Panc1 (cell line): ENCODE results near the gene STAM2. TPM values are rescaled to one million over a fixed set of nuclear protein-coding genes. Genes with fewer than 3 reads are reported as not detected.
"Not testable (repeated sequence)": the region's sequence is repeated elsewhere in the genome, so short reads cannot be mapped to it uniquely, and the experiment has no call there.

Experiments used
- ATAC-seq: fragments of 200-7000 bp; cut with Tn5 transposase; 2 replicates; pipeline ENCODE4 v1.9.1; 2020; ENCODE audit warnings: mild to moderate bottlenecking, moderate library complexity
- BruUV-seq: library from RNA; stranded (reverse); fragments of 400-500 nt; replicated peaks from 2 replicates; lab custom pipeline; 2021; lab: Mats Ljungman, UMichigan
- CTCF ChIA-PET: fragments of 300-600 bp; sonication (Branson Sonifier 250); formaldehyde crosslinking; loops from one replicate; lab custom pipeline; 2022; ENCODE audit warnings: antibody characterized with exemption; lab: Charles Lee
- POLR2A ChIA-PET: fragments of 300-600 bp; sonication (Branson Sonifier 250); formaldehyde crosslinking; loops from one replicate; lab custom pipeline; 2022; ENCODE audit warnings: antibody characterized with exemption; lab: Charles Lee
- DNase-seq: peaks from one replicate; pipeline ENCODE4 v3.0.0-alpha.2; 2010; ENCODE audit warnings: low read depth, low spot score
- H3K27ac ChIP-seq: 2 replicates; pipeline ENCODE4 v1.5.1; 2011; ENCODE audit warnings: mild to moderate bottlenecking, low read length, inconsistent platforms
- H3K27me3 ChIP-seq: fragments of 200-500 bp; sonication (Bioruptor generic); 2 replicates; pipeline ENCODE4 v1.6.0; 2014; ENCODE audit warnings: low read length, inconsistent platforms; ENCODE audit not compliant: control insufficient read depth, insufficient read depth
- H3K36me3 ChIP-seq: fragments of 200-500 bp; sonication (Bioruptor generic); 2 replicates; pipeline ENCODE4 v1.5.1; 2014; ENCODE audit warnings: inconsistent platforms, mild to moderate bottlenecking, low read length, moderate library complexity; ENCODE audit not compliant: control insufficient read depth, insufficient read depth
- H3K4me1 ChIP-seq: 2 replicates; pipeline ENCODE4 v1.5.1; 2011; ENCODE audit warnings: inconsistent platforms, mild to moderate bottlenecking, low read length, moderate library complexity; ENCODE audit not compliant: control insufficient read depth, insufficient read depth
- H3K4me3 ChIP-seq, 2 experiments: 2 replicates each; pipeline ENCODE4 v1.5.1; 2011 to 2012; ENCODE audit warnings: low read depth in 2 of 2, low read length in 2 of 2, mild to moderate bottlenecking in 2 of 2, inconsistent platforms in 1 of 2, moderate library complexity in 1 of 2
- H3K9me3 ChIP-seq: fragments of 200-500 bp; sonication (Bioruptor generic); 2 replicates; pipeline ENCODE4 v1.5.1; 2014; ENCODE audit warnings: low read depth, mild to moderate bottlenecking, inconsistent platforms, low read length, moderate library complexity; ENCODE audit not compliant: control insufficient read depth, insufficient read depth
- POLR2AphosphoS5 ChIP-seq: IDR thresholded peaks from 2 replicates; pipeline ENCODE4 v1.6.1; 2012; ENCODE audit warnings: mild to moderate bottlenecking, low read depth, low read length, moderate library complexity
- SIN3A ChIP-seq: IDR thresholded peaks from 2 replicates; pipeline ENCODE4 v1.6.1; 2012; ENCODE audit warnings: low read depth, mild to moderate bottlenecking, low read length, moderate library complexity, borderline replicate concordance; ENCODE audit not compliant: insufficient read depth
- TCF7L2 ChIP-seq: IDR thresholded peaks from 2 replicates; pipeline ENCODE4 v1.6.1; 2011; ENCODE audit warnings: mild to moderate bottlenecking, low read depth, low read length, inconsistent platforms
- in situ Hi-C: cut with HindIII; loops from 2 replicates; pipeline ENCODE4 v1.10.0; 2016; ENCODE audit warnings: low sequenced_read_pairs, low pct_unique_long_range_greater_than_20kb
- intact Hi-C: fragments of 100-400 bp; cut with micrococcal nuclease; formaldehyde crosslinking; loops from one replicate; pipeline ENCODE4 v1.10.0; 2022; ENCODE audit not compliant: unreplicated experiment
- total RNA-seq: library from RNA; stranded (reverse); gene quantifications from one replicate; pipeline ENCODE4 v1.2.1, GENCODE V29; 2021; ENCODE audit not compliant: unreplicated experiment
- TF ChIP-seq, protein P1 (sequence below), 2 experiments: IDR thresholded peaks; 2 replicates each; pipeline ENCODE4 v1.6.1; 2011 to 2012; ENCODE audit warnings: low read depth in 2 of 2, control low read depth in 1 of 2, low read length in 1 of 2, mild to moderate bottlenecking in 1 of 2, moderate library complexity in 1 of 2; ENCODE audit not compliant: insufficient read depth in 1 of 2
- TF ChIP-seq, protein P2 (sequence below): fragments of 450-650 bp; IDR thresholded peaks from 2 replicates; pipeline ENCODE4 v1.5.1; 2017; ENCODE audit warnings: mild to moderate bottlenecking

STAM2 gene
- total RNA-seq, 1 experiment from 2014 or later = 29.1 TPM

DNA sequence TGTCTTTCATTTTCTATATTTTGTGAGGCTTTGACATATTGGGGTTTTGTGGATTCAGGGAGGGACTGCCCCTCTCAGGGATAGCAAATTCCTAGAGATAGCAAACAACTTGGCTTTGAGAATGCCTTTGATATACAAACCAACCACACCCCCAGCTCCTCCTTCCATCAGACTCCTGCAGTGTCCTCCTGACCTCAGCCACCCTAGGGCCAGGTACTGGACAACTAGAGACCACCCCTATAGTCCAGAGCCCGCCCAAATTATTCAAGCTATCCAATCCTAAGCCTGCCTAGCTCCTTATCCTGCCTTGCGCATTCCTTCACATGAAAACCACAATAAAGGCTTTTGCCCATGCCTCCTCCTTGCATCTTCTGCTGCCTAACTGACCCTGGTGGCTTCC lies 22.9 kb upstream of the STAM2 start:
- ChIA-PET POLR2A (no interaction called here), CTCF (interaction anchor here (0.6 kb wide), 1 partner anchor 382 kb away, joined by 3 read pairs; no protein-coding TSS in a partner anchor)
- DNase-seq = no peak
- in situ Hi-C loops (no loop called here), intact Hi-C loops (no loop called here)
- Histone ChIP-seq H3K27ac (no peak overlapping the region), H3K27me3 (no peaks in the 10 kb centered on the region), H3K36me3 (no peaks in the 10 kb centered on the region), H3K9me3 (no peaks in the 10 kb centered on the region), H3K4me3 (no peak overlapping the region), H3K4me1 (peaks cover 12% of the 10 kb centered on the region)
- TF ChIP-seq, protein P1, sequence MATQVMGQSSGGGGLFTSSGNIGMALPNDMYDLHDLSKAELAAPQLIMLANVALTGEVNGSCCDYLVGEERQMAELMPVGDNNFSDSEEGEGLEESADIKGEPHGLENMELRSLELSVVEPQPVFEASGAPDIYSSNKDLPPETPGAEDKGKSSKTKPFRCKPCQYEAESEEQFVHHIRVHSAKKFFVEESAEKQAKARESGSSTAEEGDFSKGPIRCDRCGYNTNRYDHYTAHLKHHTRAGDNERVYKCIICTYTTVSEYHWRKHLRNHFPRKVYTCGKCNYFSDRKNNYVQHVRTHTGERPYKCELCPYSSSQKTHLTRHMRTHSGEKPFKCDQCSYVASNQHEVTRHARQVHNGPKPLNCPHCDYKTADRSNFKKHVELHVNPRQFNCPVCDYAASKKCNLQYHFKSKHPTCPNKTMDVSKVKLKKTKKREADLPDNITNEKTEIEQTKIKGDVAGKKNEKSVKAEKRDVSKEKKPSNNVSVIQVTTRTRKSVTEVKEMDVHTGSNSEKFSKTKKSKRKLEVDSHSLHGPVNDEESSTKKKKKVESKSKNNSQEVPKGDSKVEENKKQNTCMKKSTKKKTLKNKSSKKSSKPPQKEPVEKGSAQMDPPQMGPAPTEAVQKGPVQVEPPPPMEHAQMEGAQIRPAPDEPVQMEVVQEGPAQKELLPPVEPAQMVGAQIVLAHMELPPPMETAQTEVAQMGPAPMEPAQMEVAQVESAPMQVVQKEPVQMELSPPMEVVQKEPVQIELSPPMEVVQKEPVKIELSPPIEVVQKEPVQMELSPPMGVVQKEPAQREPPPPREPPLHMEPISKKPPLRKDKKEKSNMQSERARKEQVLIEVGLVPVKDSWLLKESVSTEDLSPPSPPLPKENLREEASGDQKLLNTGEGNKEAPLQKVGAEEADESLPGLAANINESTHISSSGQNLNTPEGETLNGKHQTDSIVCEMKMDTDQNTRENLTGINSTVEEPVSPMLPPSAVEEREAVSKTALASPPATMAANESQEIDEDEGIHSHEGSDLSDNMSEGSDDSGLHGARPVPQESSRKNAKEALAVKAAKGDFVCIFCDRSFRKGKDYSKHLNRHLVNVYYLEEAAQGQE (IDR thresholded peaks at IDR 0.05; ENCODE audit: insufficient read depth in 1 of 2, low read depth in 2 of 2, low read length in 1 of 2) = no peak
- TF ChIP-seq POLR2AphosphoS5 (no peak), TCF7L2 (no peak), SIN3A (no peak)
- no peak for ATAC-seq
- no TSS peak for BruUV-seq

DNA sequence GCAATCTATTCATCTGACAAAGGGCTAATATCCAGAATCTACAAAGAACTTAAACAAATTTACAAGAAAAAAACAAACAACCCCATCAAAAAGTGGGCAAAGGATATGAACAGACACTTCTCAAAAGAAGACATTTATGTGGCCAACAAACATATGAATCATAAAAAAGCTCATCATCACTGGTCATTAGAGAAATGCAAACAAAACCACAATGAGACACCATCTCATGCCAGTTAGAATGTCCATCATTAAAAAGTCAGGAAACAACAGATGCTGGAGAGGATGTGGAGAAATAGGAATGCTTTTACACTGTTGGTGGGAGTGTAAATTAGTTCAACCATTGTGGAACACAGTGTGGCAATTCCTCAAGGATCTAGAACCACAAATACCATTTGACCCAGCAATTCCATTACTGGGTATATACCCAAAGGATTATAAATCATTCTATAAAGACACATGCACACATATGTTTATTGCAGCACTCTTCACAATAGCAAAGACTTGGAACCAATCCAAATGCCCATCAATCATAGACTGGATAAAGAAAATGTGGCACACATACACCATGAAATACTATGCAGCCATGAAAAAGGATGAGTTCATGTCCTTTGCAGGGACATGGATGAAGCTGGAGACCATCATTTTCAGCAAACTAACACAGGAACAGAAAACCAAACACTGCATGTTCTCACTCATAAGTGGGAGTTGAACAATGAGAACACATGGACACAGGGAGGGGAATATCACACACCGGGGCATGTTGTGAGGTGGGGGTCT lies 22.1 kb upstream of the STAM2 start:
- intact Hi-C loops, ATAC-seq, POLR2A ChIA-PET, CTCF ChIA-PET, H3K27me3 ChIP-seq, DNase-seq, in situ Hi-C loops, BruUV-seq, H3K36me3 ChIP-seq, H3K27ac ChIP-seq, H3K9me3 ChIP-seq, H3K4me3 ChIP-seq: not testable (repeated sequence)
- peaks cover 12% of the 10 kb centered on the region for H3K4me1 ChIP-seq

DNA sequence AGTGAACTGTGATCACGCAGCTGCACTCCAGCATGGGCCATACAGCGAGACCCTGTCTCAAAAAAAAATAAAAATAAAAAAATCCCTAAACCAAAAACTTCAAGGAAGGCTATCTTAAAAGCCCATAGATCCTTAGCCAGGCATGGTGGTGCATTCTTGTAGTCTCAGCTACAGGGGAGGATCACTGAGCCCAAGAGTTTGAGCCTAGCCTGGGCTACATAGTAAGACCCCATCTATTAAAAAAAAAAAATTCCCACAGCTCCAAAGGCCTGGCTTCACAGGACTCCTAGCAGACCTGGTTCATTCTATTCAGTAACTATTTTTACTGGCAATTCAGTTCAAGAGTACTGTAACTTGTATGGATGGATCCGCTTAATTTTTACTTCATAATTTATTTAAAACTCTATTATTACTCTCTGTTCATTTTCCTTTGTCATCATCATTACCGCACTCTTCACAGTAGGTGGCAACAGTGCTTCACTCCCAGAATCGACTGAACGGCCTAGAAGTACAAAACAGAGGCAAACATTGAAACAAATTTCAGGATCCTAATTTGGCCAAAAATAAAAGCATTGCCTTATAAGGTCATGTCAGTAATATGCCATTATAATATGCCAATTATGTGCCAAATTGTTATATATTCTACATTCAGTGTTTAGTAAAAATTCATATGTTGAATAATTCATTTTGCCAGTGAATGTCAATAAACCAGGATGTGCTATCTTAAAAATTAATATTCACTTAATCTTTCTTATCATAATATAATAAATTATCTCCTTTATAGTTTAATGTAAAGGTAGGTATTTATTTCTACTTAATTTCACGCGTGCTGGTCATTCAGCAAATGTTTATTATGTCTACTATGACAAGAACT lies 14.3 kb upstream of the STAM2 start:
- Histone ChIP-seq H3K4me3 (no peak overlapping the region), H3K36me3 (no peaks in the 10 kb centered on the region), H3K4me1 (no peaks in the 10 kb centered on the region), H3K27ac (no peak overlapping the region), H3K9me3 (no peaks in the 10 kb centered on the region), H3K27me3 (no peaks in the 10 kb centered on the region)
- ChIA-PET CTCF (no interaction called here), POLR2A (interaction anchor here (0.5 kb wide), 1 partner anchor 215 kb away, joined by 3 read pairs; no protein-coding TSS in a partner anchor)
- intact Hi-C loops = loop anchor here (5.0 kb wide), 3 partner anchors 147 to 447 kb away; partner anchors contain the start of gene FMNL2
- peak; percentile 93 for ATAC-seq
- in situ Hi-C loops = no loop called here
- BruUV-seq = no TSS peak
- no peak for DNase-seq
- TF ChIP-seq, protein P2, sequence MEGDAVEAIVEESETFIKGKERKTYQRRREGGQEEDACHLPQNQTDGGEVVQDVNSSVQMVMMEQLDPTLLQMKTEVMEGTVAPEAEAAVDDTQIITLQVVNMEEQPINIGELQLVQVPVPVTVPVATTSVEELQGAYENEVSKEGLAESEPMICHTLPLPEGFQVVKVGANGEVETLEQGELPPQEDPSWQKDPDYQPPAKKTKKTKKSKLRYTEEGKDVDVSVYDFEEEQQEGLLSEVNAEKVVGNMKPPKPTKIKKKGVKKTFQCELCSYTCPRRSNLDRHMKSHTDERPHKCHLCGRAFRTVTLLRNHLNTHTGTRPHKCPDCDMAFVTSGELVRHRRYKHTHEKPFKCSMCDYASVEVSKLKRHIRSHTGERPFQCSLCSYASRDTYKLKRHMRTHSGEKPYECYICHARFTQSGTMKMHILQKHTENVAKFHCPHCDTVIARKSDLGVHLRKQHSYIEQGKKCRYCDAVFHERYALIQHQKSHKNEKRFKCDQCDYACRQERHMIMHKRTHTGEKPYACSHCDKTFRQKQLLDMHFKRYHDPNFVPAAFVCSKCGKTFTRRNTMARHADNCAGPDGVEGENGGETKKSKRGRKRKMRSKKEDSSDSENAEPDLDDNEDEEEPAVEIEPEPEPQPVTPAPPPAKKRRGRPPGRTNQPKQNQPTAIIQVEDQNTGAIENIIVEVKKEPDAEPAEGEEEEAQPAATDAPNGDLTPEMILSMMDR = peak; percentile 85
- TF ChIP-seq POLR2AphosphoS5 = no peak

DNA sequence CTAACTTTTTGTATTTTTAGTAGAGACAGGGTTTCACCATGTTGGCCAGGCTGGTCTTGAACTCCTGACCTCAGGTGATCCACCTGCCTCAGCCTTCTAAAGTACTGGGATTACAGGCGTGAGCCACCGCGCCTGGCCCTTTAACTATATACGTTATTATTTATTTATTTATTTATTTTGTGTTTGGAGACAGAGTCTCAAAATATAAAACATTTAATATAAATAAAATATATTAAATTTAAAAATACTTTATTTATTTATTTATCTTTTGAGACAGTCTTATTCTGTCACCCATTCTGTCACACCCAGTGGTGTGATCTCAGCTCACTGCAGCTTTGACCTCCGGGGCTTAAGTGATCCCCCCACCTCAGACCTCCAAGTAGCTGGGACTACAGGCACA lies 11.2 kb upstream of the STAM2 start:
- CTCF ChIA-PET = interaction anchor here (0.6 to 1.0 kb wide), 2 partner anchors 11 to 449 kb away, joined by 6 to 8 read pairs; no protein-coding TSS in a partner anchor
- in situ Hi-C loops, H3K4me3 ChIP-seq, H3K27me3 ChIP-seq, DNase-seq, intact Hi-C loops, BruUV-seq, H3K27ac ChIP-seq, H3K9me3 ChIP-seq, H3K36me3 ChIP-seq, ATAC-seq, H3K4me1 ChIP-seq, POLR2A ChIA-PET: not testable (repeated sequence)
